ENCODE measurements around the gene EXOSC3. TPM values are rescaled to one million over a fixed set of nuclear protein-coding genes. Genes with fewer than 3 reads are reported as not detected.

EXOSC3 gene
- total RNA-seq, 2 experiments from 2014 or later = 111 to 126 TPM

DNA sequence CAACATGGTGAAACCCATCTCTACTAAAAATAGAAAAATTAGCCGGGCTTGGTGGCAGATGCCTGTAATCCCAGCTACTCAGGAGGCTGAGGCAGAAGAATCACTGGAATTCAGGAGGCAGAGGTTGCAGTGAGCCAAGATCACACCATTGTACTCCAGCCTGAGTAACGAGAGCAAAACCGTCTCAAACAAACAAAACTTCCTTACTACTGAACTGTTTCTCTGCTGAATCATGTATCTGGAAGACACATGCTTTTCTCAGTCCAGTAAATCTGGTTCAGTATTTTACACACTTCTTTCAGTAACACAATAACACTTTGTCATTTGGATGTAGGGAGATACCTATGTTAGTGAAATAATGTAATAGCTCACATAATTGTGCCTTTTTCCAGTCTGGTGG, 23.4 kb downstream of the EXOSC3 start:
- Mint-ChIP-seq H3K9me3 (no peaks in the 10 kb centered on the region), H3K27ac (no peak overlapping the region), H3K27me3 (no peaks in the 10 kb centered on the region), H3K4me1 (ENCODE audit: low read depth) (peaks cover 8% of the 10 kb centered on the region), H3K36me3 (ENCODE audit: low read depth) (peaks cover 26% of the 10 kb centered on the region), H3K4me3 (no peak overlapping the region)
- intact Hi-C loops (cut with micrococcal nuclease) = no loop called here
- POLR2A ChIA-PET = no interaction called here
- no peak for ATAC-seq
- DNase-seq = no peak
- TF ChIP-seq, protein P1, sequence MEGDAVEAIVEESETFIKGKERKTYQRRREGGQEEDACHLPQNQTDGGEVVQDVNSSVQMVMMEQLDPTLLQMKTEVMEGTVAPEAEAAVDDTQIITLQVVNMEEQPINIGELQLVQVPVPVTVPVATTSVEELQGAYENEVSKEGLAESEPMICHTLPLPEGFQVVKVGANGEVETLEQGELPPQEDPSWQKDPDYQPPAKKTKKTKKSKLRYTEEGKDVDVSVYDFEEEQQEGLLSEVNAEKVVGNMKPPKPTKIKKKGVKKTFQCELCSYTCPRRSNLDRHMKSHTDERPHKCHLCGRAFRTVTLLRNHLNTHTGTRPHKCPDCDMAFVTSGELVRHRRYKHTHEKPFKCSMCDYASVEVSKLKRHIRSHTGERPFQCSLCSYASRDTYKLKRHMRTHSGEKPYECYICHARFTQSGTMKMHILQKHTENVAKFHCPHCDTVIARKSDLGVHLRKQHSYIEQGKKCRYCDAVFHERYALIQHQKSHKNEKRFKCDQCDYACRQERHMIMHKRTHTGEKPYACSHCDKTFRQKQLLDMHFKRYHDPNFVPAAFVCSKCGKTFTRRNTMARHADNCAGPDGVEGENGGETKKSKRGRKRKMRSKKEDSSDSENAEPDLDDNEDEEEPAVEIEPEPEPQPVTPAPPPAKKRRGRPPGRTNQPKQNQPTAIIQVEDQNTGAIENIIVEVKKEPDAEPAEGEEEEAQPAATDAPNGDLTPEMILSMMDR (IDR thresholded peaks at IDR 0.05) = no peak
- CTCF ChIA-PET = no interaction called here

DNA sequence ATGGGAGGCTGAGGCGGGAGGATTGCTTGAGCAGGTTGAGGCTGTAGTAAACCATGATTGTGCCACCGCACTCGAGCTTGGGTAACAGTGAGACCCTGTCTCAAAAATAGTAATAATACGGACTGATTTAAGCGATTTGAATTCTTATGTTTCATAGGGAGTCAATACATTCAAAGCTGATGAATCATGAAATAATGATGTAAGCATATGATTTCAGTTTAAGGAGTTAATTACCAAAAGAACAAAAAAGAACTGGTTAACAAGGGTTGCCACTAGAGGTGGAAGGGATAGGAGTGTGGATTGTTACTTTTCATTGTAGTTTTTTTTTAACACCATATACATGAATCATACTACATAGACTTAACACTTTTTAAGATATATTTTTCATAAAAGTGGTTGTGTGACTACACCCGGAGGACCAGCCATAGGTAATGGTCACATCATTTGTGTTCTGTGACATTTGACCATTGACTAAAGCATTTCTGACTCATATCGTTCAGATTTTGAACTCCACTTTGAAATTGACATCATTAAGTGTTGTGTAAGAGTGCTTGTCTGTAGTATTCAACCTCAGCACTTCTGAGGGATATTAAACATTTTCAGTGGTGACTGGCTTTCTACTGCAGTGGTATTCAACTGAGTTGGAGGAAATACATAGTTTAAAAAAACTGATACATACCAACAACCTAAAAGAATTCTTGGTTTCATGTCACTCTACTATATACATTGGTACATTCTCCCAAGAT, 24.3 kb downstream of the EXOSC3 start:
- Mint-ChIP-seq H3K4me1 (ENCODE audit: low read depth) (peaks cover 9% of the 10 kb centered on the region), H3K4me3 (no peak overlapping the region), H3K27ac (peak overlapping the region; percentile 58), H3K36me3 (ENCODE audit: low read depth) (peaks cover 22% of the 10 kb centered on the region), H3K9me3 (no peaks in the 10 kb centered on the region), H3K27me3 (no peaks in the 10 kb centered on the region)
- ATAC-seq (peak; percentile 13), DNase-seq (no peak)
- TF ChIP-seq, protein P1 (IDR thresholded peaks at IDR 0.05) = no peak
- ChIA-PET POLR2A (no interaction called here), CTCF (interaction anchor here (1.1 to 1.3 kb wide), 2 partner anchors 11 to 17 kb away, joined by 3 to 7 read pairs; no protein-coding TSS in a partner anchor)
- intact Hi-C loops (cut with micrococcal nuclease) = no loop called here

DNA sequence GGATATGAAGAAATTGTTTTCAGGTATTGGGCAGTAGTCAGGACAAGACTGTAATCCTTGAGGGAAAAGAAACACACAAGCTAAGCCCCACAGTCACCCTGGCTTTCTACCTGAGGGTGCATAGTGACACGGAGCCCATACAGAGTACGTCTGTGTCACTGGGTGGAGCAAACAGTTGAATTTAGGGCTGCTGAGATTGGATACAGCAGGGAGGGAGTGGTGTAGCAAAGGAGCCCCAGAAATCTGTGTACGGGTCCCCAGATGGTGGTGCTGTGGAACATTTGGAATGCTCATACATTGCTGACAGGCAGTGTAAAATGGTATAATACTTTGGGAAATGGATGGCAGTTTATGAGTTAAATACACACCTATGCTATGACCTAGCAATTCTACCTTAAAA, 26.1 kb downstream of the EXOSC3 start:
- Mint-ChIP-seq H3K9me3 (no peaks in the 10 kb centered on the region), H3K4me3 (no peak overlapping the region), H3K27me3 (no peaks in the 10 kb centered on the region), H3K4me1 (ENCODE audit: low read depth) (peaks cover 21% of the 10 kb centered on the region), H3K27ac (no peak overlapping the region), H3K36me3 (ENCODE audit: low read depth) (peaks cover 13% of the 10 kb centered on the region)
- ChIA-PET CTCF (no interaction called here), POLR2A (no interaction called here)
- intact Hi-C loops (cut with micrococcal nuclease) = no loop called here
- TF ChIP-seq, protein P1 (IDR thresholded peaks at IDR 0.05) = no peak
- DNase-seq (no peak), ATAC-seq (no peak)

DNA sequence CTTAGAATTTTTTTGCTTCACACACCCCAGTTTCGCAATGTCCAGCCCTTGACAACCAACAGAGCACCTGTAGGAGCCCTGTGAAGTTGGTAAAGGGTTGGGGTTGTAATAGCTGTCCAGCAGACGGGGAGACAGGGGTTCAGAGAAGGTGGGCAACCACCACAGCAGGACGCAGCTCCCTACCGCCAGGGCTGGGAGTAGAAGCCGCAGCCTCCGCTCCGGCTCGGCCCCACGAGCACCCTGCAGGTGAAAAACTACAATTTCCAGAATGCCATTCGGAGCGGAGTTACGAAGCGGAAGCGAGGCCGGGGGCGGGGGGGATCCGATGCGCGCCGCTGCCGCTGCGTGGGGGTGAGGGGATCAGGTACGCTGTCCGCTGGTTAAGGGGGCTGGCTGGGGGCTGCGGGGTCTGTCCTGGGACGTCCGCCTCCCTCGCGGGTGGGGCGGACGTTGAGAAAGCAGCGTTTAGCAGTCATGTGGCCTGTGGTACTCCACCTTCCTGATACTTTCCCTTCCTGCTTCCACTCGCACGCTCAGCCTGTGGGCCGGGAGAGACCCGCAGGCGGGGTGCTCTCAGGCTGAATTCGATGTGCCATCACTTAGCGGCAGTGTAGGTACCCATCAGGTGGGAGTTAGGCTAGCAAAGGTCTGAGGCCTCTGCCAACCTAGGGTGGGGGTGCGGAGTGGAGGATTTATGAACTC, 31.2 kb downstream of the EXOSC3 start, which contains the start of gene TRMT10B:
TRMT10B (plus strand) TSS at position 317 of the 702 bp plus-strand sequence. CDS start 8,127 bp downstream, outside the sequence.
- Mint-ChIP-seq H3K9me3 (peaks cover 2% of the 10 kb centered on the region), H3K27ac (peak within 1 kb of the TSS; percentile 93), H3K36me3 (ENCODE audit: low read depth) (peaks cover 4% of the 10 kb centered on the region), H3K4me3 (peak within 1 kb of the TSS; percentile 94), H3K4me1 (ENCODE audit: low read depth) (peaks cover 22% of the 10 kb centered on the region), H3K27me3 (no peaks in the 10 kb centered on the region)
- TF ChIP-seq, protein P1 (IDR thresholded peaks at IDR 0.05) = no peak
- intact Hi-C loops (cut with micrococcal nuclease) = loop anchor here (2.0 kb wide), 1 partner anchor 29 kb away; no protein-coding TSS in a partner anchor
- ChIA-PET POLR2A (interaction anchor here (0.6 to 2.3 kb wide), 4 partner anchors 14 to 268 kb away, joined by 3 to 14 read pairs (median 4); partner anchors contain the start of genes EXOSC3, POLR1E and TOMM5), CTCF (interaction anchor here (1.2 kb wide), 1 partner anchor 406 kb away, joined by 4 read pairs; no protein-coding TSS in a partner anchor)
- peak; percentile 93 for ATAC-seq
- DNase-seq = peak; percentile 88

All from activated CD8-positive, alpha-beta T cell treated with anti-CD3 and anti-CD28 coated beads for 36 hours (primary cell).